Uterus (tissue), 2 donors: ENCODE results near the gene SLC7A14.

Experiments
- POLR2A ChIP-seq, 2 donors: fragments of 450-650 bp; IDR thresholded peaks; one replicate each; pipeline ENCODE4 v1.6.1; 2016; ENCODE audit warnings: antibody characterized with exemption in 2 of 2, mild to moderate bottlenecking in 1 of 2, moderate library complexity in 1 of 2
- TF ChIP-seq, protein P1 (sequence below), 4 experiments: fragments of 200-600 bp in 2 of 4; fragments of 450-650 bp in 2 of 4; sonication (generic) in 2 of 4; IDR thresholded peaks; one replicate each; pipeline ENCODE4 v1.5.1; 2016 to 2019; ENCODE audit warnings: antibody characterized with exemption in 4 of 4, mild to moderate bottlenecking in 2 of 4, moderate library complexity in 1 of 4

DNA sequence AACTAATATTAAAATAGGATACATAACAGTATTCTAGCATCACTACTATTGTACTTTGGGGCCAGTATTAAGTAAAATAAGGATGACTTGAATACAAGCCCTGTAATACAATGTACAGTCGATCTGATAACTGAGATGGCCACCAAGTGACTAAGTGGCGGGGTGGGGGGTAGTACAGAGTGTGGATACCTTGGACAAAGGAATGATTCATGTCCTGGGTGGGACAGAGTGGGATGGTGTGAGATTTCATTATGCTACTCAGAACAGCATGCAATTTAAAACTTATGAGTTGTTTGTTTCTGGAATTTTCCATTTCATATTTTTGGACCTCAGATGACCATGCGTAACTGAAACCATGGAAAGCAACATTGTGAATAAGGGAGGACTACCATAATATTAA lies 46.0 kb downstream of the SLC7A14 start:
- no peak for TF ChIP-seq POLR2A (IDR thresholded peaks at IDR 0.05)
- TF ChIP-seq, protein P1, sequence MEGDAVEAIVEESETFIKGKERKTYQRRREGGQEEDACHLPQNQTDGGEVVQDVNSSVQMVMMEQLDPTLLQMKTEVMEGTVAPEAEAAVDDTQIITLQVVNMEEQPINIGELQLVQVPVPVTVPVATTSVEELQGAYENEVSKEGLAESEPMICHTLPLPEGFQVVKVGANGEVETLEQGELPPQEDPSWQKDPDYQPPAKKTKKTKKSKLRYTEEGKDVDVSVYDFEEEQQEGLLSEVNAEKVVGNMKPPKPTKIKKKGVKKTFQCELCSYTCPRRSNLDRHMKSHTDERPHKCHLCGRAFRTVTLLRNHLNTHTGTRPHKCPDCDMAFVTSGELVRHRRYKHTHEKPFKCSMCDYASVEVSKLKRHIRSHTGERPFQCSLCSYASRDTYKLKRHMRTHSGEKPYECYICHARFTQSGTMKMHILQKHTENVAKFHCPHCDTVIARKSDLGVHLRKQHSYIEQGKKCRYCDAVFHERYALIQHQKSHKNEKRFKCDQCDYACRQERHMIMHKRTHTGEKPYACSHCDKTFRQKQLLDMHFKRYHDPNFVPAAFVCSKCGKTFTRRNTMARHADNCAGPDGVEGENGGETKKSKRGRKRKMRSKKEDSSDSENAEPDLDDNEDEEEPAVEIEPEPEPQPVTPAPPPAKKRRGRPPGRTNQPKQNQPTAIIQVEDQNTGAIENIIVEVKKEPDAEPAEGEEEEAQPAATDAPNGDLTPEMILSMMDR (IDR thresholded peaks at IDR 0.05): no peak
